MCF 10A (cell line): ENCODE measurements around the gene PAK4. TPM values are rescaled to one million over a fixed set of nuclear protein-coding genes. Genes with fewer than 3 reads are reported as not detected.

ENCODE experiments used
- BruUV-seq: library from RNA; stranded (reverse); fragments of 400-500 nt; replicated peaks from 2 replicates; lab custom pipeline; 2021; lab: Mats Ljungman, UMichigan
- CTCF ChIA-PET: fragments of 300-600 bp; sonication (Branson Sonifier 250); formaldehyde crosslinking; extraction: SDS; loops from one replicate; lab custom pipeline; 2021; ENCODE audit warnings: antibody characterized with exemption, inconsistent platforms; lab: Yijun Ruan, JAX
- POLR2A ChIA-PET: fragments of 300-600, 350-650 bp; sonication (Branson Sonifier 250); formaldehyde crosslinking; extraction: SDS; loops from one replicate; lab custom pipeline; 2020; ENCODE audit warnings: antibody characterized with exemption, inconsistent platforms; lab: Yijun Ruan, JAX
- DNase-seq: peaks from one replicate; pipeline ENCODE4 v3.0.0-alpha.2; 2018; ENCODE audit not compliant: unreplicated experiment
- H3K27ac Mint-ChIP-seq: one replicate; pipeline ENCODE4 v1.8.0; 2022; ENCODE audit warnings: mild to moderate bottlenecking, low read depth, mixed read lengths; ENCODE audit not compliant: unreplicated experiment
- H3K27me3 Mint-ChIP-seq: one replicate; pipeline ENCODE4 v1.8.0; 2022; ENCODE audit warnings: mixed read lengths; ENCODE audit not compliant: insufficient read depth, unreplicated experiment
- H3K36me3 Mint-ChIP-seq: one replicate; pipeline ENCODE4 v1.8.0; 2022; ENCODE audit warnings: mild to moderate bottlenecking, moderate library complexity, mixed read lengths; ENCODE audit not compliant: insufficient read depth, unreplicated experiment
- H3K4me1 Mint-ChIP-seq: one replicate; pipeline ENCODE4 v1.8.0; 2022; ENCODE audit warnings: mixed read lengths; ENCODE audit not compliant: insufficient read depth, unreplicated experiment
- H3K4me3 Mint-ChIP-seq: one replicate; pipeline ENCODE4 v1.8.0; 2022; ENCODE audit warnings: mild to moderate bottlenecking, moderate library complexity, mixed read lengths; ENCODE audit not compliant: unreplicated experiment
- H3K9me3 Mint-ChIP-seq: one replicate; pipeline ENCODE4 v1.8.0; 2022; ENCODE audit warnings: mixed read lengths; ENCODE audit not compliant: unreplicated experiment
- intact Hi-C: fragments of 100-400 bp; cut with micrococcal nuclease; formaldehyde crosslinking; loops from 2 replicates; pipeline ENCODE4 v1.14.1; 2022
- total RNA-seq: library from RNA; stranded (reverse); gene quantifications from 2 replicates; pipeline ENCODE4 v1.2.3, GENCODE V29; 2022
- TF ChIP-seq, protein P1 (sequence below): fragments of 200-600 bp; IDR thresholded peaks from one replicate; pipeline ENCODE4 v1.8.0; 2022; ENCODE audit warnings: antibody characterized with exemption, mild to moderate bottlenecking; ENCODE audit not compliant: unreplicated experiment

The PAK4 gene
- total RNA-seq, 1 experiment from 2014 or later: 29.5 TPM

DNA sequence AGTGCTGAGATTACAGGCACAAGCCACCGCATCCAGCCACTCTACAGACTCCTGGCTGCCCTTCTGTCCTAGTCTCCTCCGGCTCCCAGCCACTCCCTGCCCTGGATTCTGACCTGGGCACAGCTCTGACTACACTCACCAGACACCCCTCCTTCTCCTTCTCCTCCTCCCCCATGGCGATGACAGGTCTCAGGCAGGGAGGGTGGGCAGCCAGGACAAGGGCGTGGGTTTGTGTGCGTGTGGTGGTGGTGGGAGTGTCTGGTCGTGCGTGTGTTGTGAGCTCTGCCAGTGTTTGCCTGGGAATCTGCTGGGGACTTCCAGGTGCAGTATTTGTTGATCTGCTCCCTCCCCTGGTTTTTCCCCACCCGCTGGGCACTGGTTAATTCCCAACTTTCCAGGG lies 68.2 kb downstream of the PAK4 start:
- no peaks in the 10 kb centered on the region for H3K9me3 Mint-ChIP-seq
- no peak overlapping the region for H3K4me3 Mint-ChIP-seq
- no TSS peak for BruUV-seq
- H3K27ac Mint-ChIP-seq: peak overlapping the region; percentile 30
- peaks cover 5% of the 10 kb centered on the region for H3K36me3 Mint-ChIP-seq
- CTCF ChIA-PET: interaction anchor here (0.6 kb wide), 1 partner anchor 259 kb away, joined by 3 read pairs; no protein-coding TSS in a partner anchor
- POLR2A ChIA-PET: no interaction called here
- TF ChIP-seq, protein P1, sequence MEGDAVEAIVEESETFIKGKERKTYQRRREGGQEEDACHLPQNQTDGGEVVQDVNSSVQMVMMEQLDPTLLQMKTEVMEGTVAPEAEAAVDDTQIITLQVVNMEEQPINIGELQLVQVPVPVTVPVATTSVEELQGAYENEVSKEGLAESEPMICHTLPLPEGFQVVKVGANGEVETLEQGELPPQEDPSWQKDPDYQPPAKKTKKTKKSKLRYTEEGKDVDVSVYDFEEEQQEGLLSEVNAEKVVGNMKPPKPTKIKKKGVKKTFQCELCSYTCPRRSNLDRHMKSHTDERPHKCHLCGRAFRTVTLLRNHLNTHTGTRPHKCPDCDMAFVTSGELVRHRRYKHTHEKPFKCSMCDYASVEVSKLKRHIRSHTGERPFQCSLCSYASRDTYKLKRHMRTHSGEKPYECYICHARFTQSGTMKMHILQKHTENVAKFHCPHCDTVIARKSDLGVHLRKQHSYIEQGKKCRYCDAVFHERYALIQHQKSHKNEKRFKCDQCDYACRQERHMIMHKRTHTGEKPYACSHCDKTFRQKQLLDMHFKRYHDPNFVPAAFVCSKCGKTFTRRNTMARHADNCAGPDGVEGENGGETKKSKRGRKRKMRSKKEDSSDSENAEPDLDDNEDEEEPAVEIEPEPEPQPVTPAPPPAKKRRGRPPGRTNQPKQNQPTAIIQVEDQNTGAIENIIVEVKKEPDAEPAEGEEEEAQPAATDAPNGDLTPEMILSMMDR: no peak
- peak; percentile 31 for DNase-seq
- intact Hi-C loops: loop anchor here (10.0 kb wide), 1 partner anchor 131 kb away; the partner anchor contains the start of gene LRFN1
- H3K27me3 Mint-ChIP-seq: peaks cover 29% of the 10 kb centered on the region
- peaks cover 24% of the 10 kb centered on the region for H3K4me1 Mint-ChIP-seq

DNA sequence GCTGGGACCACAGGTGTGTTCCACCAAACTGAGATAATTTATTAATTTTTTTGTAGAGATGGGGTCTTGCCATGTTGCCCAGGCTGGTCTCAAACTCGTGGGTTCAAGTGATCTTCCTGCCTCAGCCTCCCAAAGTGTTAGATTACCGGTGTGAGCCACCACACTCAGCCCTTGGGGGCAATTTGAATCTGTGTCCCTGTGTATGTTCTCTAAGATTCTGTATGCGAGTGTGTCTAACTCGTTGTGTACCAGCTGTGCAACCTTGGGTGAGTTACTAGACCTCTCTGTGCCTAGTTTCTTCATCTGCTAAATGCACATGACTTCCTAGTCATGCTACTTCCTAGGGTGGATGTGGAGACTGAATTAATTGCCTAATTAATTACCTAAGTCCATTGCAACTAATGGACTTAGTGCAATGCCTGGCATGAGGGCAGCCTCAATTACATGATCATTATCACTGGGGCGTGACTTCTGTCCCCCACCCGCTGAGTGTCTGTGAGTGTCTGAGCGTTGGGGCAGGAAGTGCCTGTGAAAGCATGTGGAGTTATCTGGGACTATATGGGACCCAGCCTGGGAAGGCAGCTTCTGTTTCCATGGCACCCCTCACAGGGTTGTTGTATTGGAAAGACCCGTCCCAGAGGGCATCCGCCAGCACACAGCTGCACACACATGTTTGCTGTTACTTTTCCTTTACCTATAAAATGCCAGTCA lies 69.4 kb downstream of the PAK4 start:
- Mint-ChIP-seq H3K27ac (no peak overlapping the region), H3K9me3 (no peaks in the 10 kb centered on the region), H3K27me3 (peaks cover 29% of the 10 kb centered on the region), H3K36me3 (peaks cover 5% of the 10 kb centered on the region), H3K4me3 (no peak overlapping the region), H3K4me1 (peaks cover 24% of the 10 kb centered on the region)
- ChIA-PET POLR2A (no interaction called here), CTCF (no interaction called here)
- TF ChIP-seq, protein P1: no peak
- no peak for DNase-seq
- no TSS peak for BruUV-seq
- intact Hi-C loops: loop anchor here (10.0 kb wide), 1 partner anchor 130 kb away; the partner anchor contains the start of gene LRFN1

GRCh38 chr19:39195755-39196154 lies 70.2 kb downstream of the PAK4 start:
- H3K27ac Mint-ChIP-seq: no peak overlapping the region
- ChIA-PET POLR2A (no interaction called here), CTCF (no interaction called here)
- peaks cover 35% of the 10 kb centered on the region for H3K27me3 Mint-ChIP-seq
- no peaks in the 10 kb centered on the region for H3K9me3 Mint-ChIP-seq
- no peak overlapping the region for H3K4me3 Mint-ChIP-seq
- peaks cover 5% of the 10 kb centered on the region for H3K36me3 Mint-ChIP-seq
- H3K4me1 Mint-ChIP-seq: peaks cover 24% of the 10 kb centered on the region
- TF ChIP-seq, protein P1: no peak
- no TSS peak for BruUV-seq
- intact Hi-C loops: loop anchor here (10.0 kb wide), 1 partner anchor 129 kb away; the partner anchor contains the start of gene LRFN1
- DNase-seq: no peak

- Mint-ChIP-seq H3K36me3 (peaks cover 5% of the 10 kb centered on the region), H3K27me3 (peaks cover 41% of the 10 kb centered on the region), H3K4me1 (peaks cover 24% of the 10 kb centered on the region), H3K27ac (no peak overlapping the region), H3K9me3 (no peaks in the 10 kb centered on the region), H3K4me3 (no peak overlapping the region)
- CTCF ChIA-PET: interaction anchor here (0.9 kb wide), 1 partner anchor 144 kb away, joined by 3 read pairs; no protein-coding TSS in a partner anchor
- BruUV-seq: no TSS peak
- TF ChIP-seq, protein P1: no peak
- no peak for DNase-seq
- POLR2A ChIA-PET: no interaction called here
- intact Hi-C loops: loop anchor here (10.0 kb wide), 1 partner anchor 128 kb away; the partner anchor contains the start of gene LRFN1
Observed at GRCh38 chr19:39196320-39196719, 70.7 kb downstream of the PAK4 start.
